ENCODE results near the gene TFDP2. TPM values are rescaled to one million over a fixed set of nuclear protein-coding genes. Genes with fewer than 3 reads are reported as not detected.
A peak's percentile ranks its signal among the peaks of the same experiment; 100 is the strongest.

TFDP2 gene
- 48.1 TPM for polyA plus RNA-seq (2013, experiment 1 of 2)
- polyA plus RNA-seq (2013, experiment 2 of 2) = 45.0 TPM

GRCh38 chr3:142148792-142149672 is at the start of gene TFDP2:
TSS of gene TFDP2 (minus strand) at chr3:142149544. CDS start at chr3:142101749, 47,795 bp downstream.
- Histone ChIP-seq H3K18ac (ENCODE audit: low read depth in 1 of 2, low read length in 2 of 2) (no peak within 1 kb of the TSS), H3K4me2 (ENCODE audit: low read length, poor library complexity, severe bottlenecking) (peak within 1 kb of the TSS; percentile 60), H3K14ac (ENCODE audit: low read length in 2 of 2) (no peak within 1 kb of the TSS), H3K23ac (ENCODE audit: low read length in 2 of 2) (peak within 1 kb of the TSS in 1 of 2 experiments; percentile 50), H4K8ac (ENCODE audit: low read length) (peak within 1 kb of the TSS; percentile 94), H2AK5ac (ENCODE audit: low read length, severe bottlenecking) (no peak within 1 kb of the TSS), H2BK15ac (ENCODE audit: low read depth, poor library complexity, severe bottlenecking) (peak within 1 kb of the TSS; percentile 4), H2BK5ac (ENCODE audit: low read depth, low read length, poor library complexity, severe bottlenecking) (no peak within 1 kb of the TSS), H3K27ac (ENCODE audit: low read length, poor library complexity, severe bottlenecking) (peak within 1 kb of the TSS; percentile 3), H2BK12ac (ENCODE audit: low read length in 2 of 2) (no peak within 1 kb of the TSS), H4K91ac (ENCODE audit: low read length) (no peak within 1 kb of the TSS), H3K9ac (ENCODE audit: low read length) (peak within 1 kb of the TSS; percentile 95), H3K4me1 (ENCODE audit: control insufficient read depth, insufficient read depth, low read depth, low read length) (peaks cover 4% of the 10 kb centered on the region), H2BK120ac (ENCODE audit: low read depth, low read length) (no peak within 1 kb of the TSS), H3K4ac (ENCODE audit: low read depth in 1 of 2, low read length in 2 of 2) (no peak within 1 kb of the TSS), H3K9me3 (ENCODE audit: control insufficient read depth, low read length) (no peaks in the 10 kb centered on the region), H3K4me3 (ENCODE audit: insufficient read depth in 1 of 2, low read depth in 1 of 2, low read length in 2 of 2) (peak within 1 kb of the TSS; percentile 84 to 92), H3K79me1 (replicated peaks; ENCODE audit: low read length, poor library complexity, severe bottlenecking) (peaks cover 3% of the 10 kb centered on the region), H3K27me3 (ENCODE audit: control insufficient read depth in 1 of 2, insufficient read depth in 1 of 2, low read length in 2 of 2) (no peaks in the 10 kb centered on the region), H3K36me3 (ENCODE audit: control insufficient read depth in 1 of 2, insufficient read depth in 2 of 2, low read depth in 1 of 2, low read length in 2 of 2) (no peaks in the 10 kb centered on the region), H2AFZ (ENCODE audit: low read depth, low read length) (peak within 1 kb of the TSS; percentile 77)
- under 1% methylated on average over 75 of the region's 83 CpGs for WGBS
- peak; percentile 91 for DNase-seq

- no peak overlapping the region for H3K4me2 ChIP-seq (ENCODE audit: low read length, poor library complexity, severe bottlenecking)
- H3K4me1 ChIP-seq (ENCODE audit: control insufficient read depth, insufficient read depth, low read depth, low read length) = no peaks in the 10 kb centered on the region
- peaks cover 2% of the 10 kb centered on the region for H3K79me1 ChIP-seq (replicated peaks; ENCODE audit: low read length, poor library complexity, severe bottlenecking)
Observed at GRCh38 chr3:142188846-142189245, 39.5 kb upstream of the TFDP2 start.

GRCh38 chr3:142180761-142181362 is 31.5 kb upstream of the TFDP2 start:
- Histone ChIP-seq H2AFZ (ENCODE audit: low read depth, low read length) (no peak overlapping the region), H3K27me3 (ENCODE audit: control insufficient read depth in 1 of 2, insufficient read depth in 1 of 2, low read length in 2 of 2) (no peaks in the 10 kb centered on the region), H3K23ac (ENCODE audit: low read length in 2 of 2) (no peak overlapping the region), H3K9ac (ENCODE audit: low read length) (no peak overlapping the region), H3K79me1 (replicated peaks; ENCODE audit: low read length, poor library complexity, severe bottlenecking) (peaks cover 2% of the 10 kb centered on the region), H3K14ac (ENCODE audit: low read length in 2 of 2) (no peak overlapping the region), H2BK5ac (ENCODE audit: low read depth, low read length, poor library complexity, severe bottlenecking) (no peak overlapping the region), H3K9me3 (ENCODE audit: control insufficient read depth, low read length) (no peaks in the 10 kb centered on the region), H4K91ac (ENCODE audit: low read length) (no peak overlapping the region), H3K18ac (ENCODE audit: low read depth in 1 of 2, low read length in 2 of 2) (no peak overlapping the region), H3K4me2 (ENCODE audit: low read length, poor library complexity, severe bottlenecking) (no peak overlapping the region), H3K4me3 (ENCODE audit: insufficient read depth in 1 of 2, low read depth in 1 of 2, low read length in 2 of 2) (no peak overlapping the region), H3K27ac (ENCODE audit: low read length, poor library complexity, severe bottlenecking) (no peak overlapping the region), H3K4me1 (ENCODE audit: control insufficient read depth, insufficient read depth, low read depth, low read length) (no peaks in the 10 kb centered on the region), H2BK120ac (ENCODE audit: low read depth, low read length) (no peak overlapping the region), H2BK15ac (ENCODE audit: low read depth, poor library complexity, severe bottlenecking) (no peak overlapping the region), H3K4ac (ENCODE audit: low read depth in 1 of 2, low read length in 2 of 2) (no peak overlapping the region), H2BK12ac (ENCODE audit: low read length in 2 of 2) (no peak overlapping the region), H3K36me3 (ENCODE audit: control insufficient read depth in 1 of 2, insufficient read depth in 2 of 2, low read depth in 1 of 2, low read length in 2 of 2) (peaks cover 11 to 77% of the 10 kb centered on the region in 2 experiments), H2AK5ac (ENCODE audit: low read length, severe bottlenecking) (no peak overlapping the region), H4K8ac (ENCODE audit: low read length) (no peak overlapping the region)
- DNase-seq = peak; percentile 48
- WGBS = 82% methylated on average over 4 of the region's 6 CpGs

More at GRCh38 chr3:142188846-142189245, 39.5 kb upstream of the TFDP2 start:
- Histone ChIP-seq H3K23ac (ENCODE audit: low read length in 2 of 2) (no peak overlapping the region), H4K91ac (ENCODE audit: low read length) (no peak overlapping the region), H2AK5ac (ENCODE audit: low read length, severe bottlenecking) (no peak overlapping the region), H3K9ac (ENCODE audit: low read length) (no peak overlapping the region), H3K4ac (ENCODE audit: low read depth in 1 of 2, low read length in 2 of 2) (no peak overlapping the region), H3K14ac (ENCODE audit: low read length in 2 of 2) (no peak overlapping the region), H3K9me3 (ENCODE audit: control insufficient read depth, low read length) (no peaks in the 10 kb centered on the region), H3K36me3 (ENCODE audit: control insufficient read depth in 1 of 2, insufficient read depth in 2 of 2, low read depth in 1 of 2, low read length in 2 of 2) (peaks cover under 1 to 65% of the 10 kb centered on the region in 2 experiments), H3K4me3 (ENCODE audit: insufficient read depth in 1 of 2, low read depth in 1 of 2, low read length in 2 of 2) (no peak overlapping the region), H2BK15ac (ENCODE audit: low read depth, poor library complexity, severe bottlenecking) (no peak overlapping the region), H3K18ac (ENCODE audit: low read depth in 1 of 2, low read length in 2 of 2) (no peak overlapping the region), H4K8ac (ENCODE audit: low read length) (no peak overlapping the region), H2BK120ac (ENCODE audit: low read depth, low read length) (no peak overlapping the region), H2BK5ac (ENCODE audit: low read depth, low read length, poor library complexity, severe bottlenecking) (no peak overlapping the region), H2BK12ac (ENCODE audit: low read length in 2 of 2) (no peak overlapping the region), H3K27me3 (ENCODE audit: control insufficient read depth in 1 of 2, insufficient read depth in 1 of 2, low read length in 2 of 2) (no peaks in the 10 kb centered on the region), H2AFZ (ENCODE audit: low read depth, low read length) (no peak overlapping the region), H3K27ac (ENCODE audit: low read length, poor library complexity, severe bottlenecking) (no peak overlapping the region)
- no peak for DNase-seq

- no peak for DNase-seq
- no peak overlapping the region for H3K4me3 ChIP-seq (ENCODE audit: insufficient read depth in 1 of 2, low read depth in 1 of 2, low read length in 2 of 2)
- WGBS = no CpG with 5 or more reads among the region's 1 CpG
- H3K14ac ChIP-seq (ENCODE audit: low read length in 2 of 2) = no peak overlapping the region
- H4K91ac ChIP-seq (ENCODE audit: low read length) = no peak overlapping the region
- H3K4ac ChIP-seq (ENCODE audit: low read depth in 1 of 2, low read length in 2 of 2) = no peak overlapping the region
- no peak overlapping the region for H3K9ac ChIP-seq (ENCODE audit: low read length)
- H2AFZ ChIP-seq (ENCODE audit: low read depth, low read length) = no peak overlapping the region
- H3K27me3 ChIP-seq (ENCODE audit: control insufficient read depth in 1 of 2, insufficient read depth in 1 of 2, low read length in 2 of 2) = no peaks in the 10 kb centered on the region
- H3K23ac ChIP-seq (ENCODE audit: low read length in 2 of 2) = no peak overlapping the region
- H3K9me3 ChIP-seq (ENCODE audit: control insufficient read depth, low read length) = no peaks in the 10 kb centered on the region
- H3K4me2 ChIP-seq (ENCODE audit: low read length, poor library complexity, severe bottlenecking) = no peak overlapping the region
- no peak overlapping the region for H2BK15ac ChIP-seq (ENCODE audit: low read depth, poor library complexity, severe bottlenecking)
- H2AK5ac ChIP-seq (ENCODE audit: low read length, severe bottlenecking) = no peak overlapping the region
- peaks cover 11 to 85% of the 10 kb centered on the region in 2 experiments for H3K36me3 ChIP-seq (ENCODE audit: control insufficient read depth in 1 of 2, insufficient read depth in 2 of 2, low read depth in 1 of 2, low read length in 2 of 2)
- H2BK120ac ChIP-seq (ENCODE audit: low read depth, low read length) = no peak overlapping the region
- H3K27ac ChIP-seq (ENCODE audit: low read length, poor library complexity, severe bottlenecking) = no peak overlapping the region
- peaks cover 2% of the 10 kb centered on the region for H3K79me1 ChIP-seq (replicated peaks; ENCODE audit: low read length, poor library complexity, severe bottlenecking)
- no peak overlapping the region for H4K8ac ChIP-seq (ENCODE audit: low read length)
- H3K4me1 ChIP-seq (ENCODE audit: control insufficient read depth, insufficient read depth, low read depth, low read length) = no peaks in the 10 kb centered on the region
- no peak overlapping the region for H2BK5ac ChIP-seq (ENCODE audit: low read depth, low read length, poor library complexity, severe bottlenecking)
- no peak overlapping the region for H2BK12ac ChIP-seq (ENCODE audit: low read length in 2 of 2)
- H3K18ac ChIP-seq (ENCODE audit: low read depth in 1 of 2, low read length in 2 of 2) = no peak overlapping the region
Observed at GRCh38 chr3:142175478-142175877, 26.1 kb upstream of the TFDP2 start.
